ENCODE data around the gene CREBL2. TPM values are rescaled to one million over a fixed set of nuclear protein-coding genes. Genes with fewer than 3 reads are reported as not detected.
A peak's percentile ranks its signal among the peaks of the same experiment; 100 is the strongest.

Gene CREBL2
- total RNA-seq, 1 experiment from 2014 or later, result 17.3 TPM

- peaks cover 12% of the 10 kb centered on the region for H3K4me1 Mint-ChIP-seq
- ChIA-PET CTCF (interaction anchor here (0.6 to 1.0 kb wide), 5 partner anchors 13 to 91 kb away, joined by 3 to 5 read pairs (median 3); no protein-coding TSS in a partner anchor), POLR2A (interaction anchor here (0.6 to 1.1 kb wide), 2 partner anchors 21 to 45 kb away, joined by 3 to 4 read pairs; no protein-coding TSS in a partner anchor)
- H3K27ac Mint-ChIP-seq, result no peak overlapping the region; the same call in 1 of the 2 replicates
- no peaks in the 10 kb centered on the region for H3K27me3 Mint-ChIP-seq (ENCODE audit: low read depth)
- ATAC-seq (peak; percentile 59; the same call in 1 of the 2 replicates), DNase-seq (ENCODE audit: low spot score) (no peak)
- peaks cover 4% of the 10 kb centered on the region for H3K9me3 Mint-ChIP-seq
- no peaks in the 10 kb centered on the region for H3K36me3 Mint-ChIP-seq
- no peak overlapping the region for H3K4me3 Mint-ChIP-seq
- no peak for TF ChIP-seq NFATC4 (CRISPR knock-in tag; IDR thresholded peaks at IDR 0.05)
These were observed 26.4 kb upstream of the CREBL2 start for GRCh38 chr12:12585115-12585863.

GRCh38 chr12:12586879-12587675 is 24.6 kb upstream of the CREBL2 start:
- Mint-ChIP-seq H3K27me3 (ENCODE audit: low read depth) (no peaks in the 10 kb centered on the region), H3K36me3 (no peaks in the 10 kb centered on the region), H3K4me3 (no peak overlapping the region), H3K27ac (no peak overlapping the region), H3K9me3 (peaks cover 4% of the 10 kb centered on the region), H3K4me1 (peaks cover 12% of the 10 kb centered on the region)
- ATAC-seq, result no peak
- ChIA-PET CTCF (interaction anchor here (0.6 kb wide), 1 partner anchor 45 kb away, joined by 3 read pairs; no protein-coding TSS in a partner anchor), POLR2A (no interaction called here)
- no peak for DNase-seq (ENCODE audit: low spot score)
- no peak for TF ChIP-seq ESRRA (CRISPR knock-in tag; IDR thresholded peaks at IDR 0.05; ENCODE audit: borderline replicate concordance)
- no peak for TF ChIP-seq SMAD4 (CRISPR knock-in tag; IDR thresholded peaks at IDR 0.05)
- no peak for TF ChIP-seq FOXJ3 (CRISPR knock-in tag; IDR thresholded peaks at IDR 0.05; ENCODE audit: borderline replicate concordance)
- TF ChIP-seq, protein P1, sequence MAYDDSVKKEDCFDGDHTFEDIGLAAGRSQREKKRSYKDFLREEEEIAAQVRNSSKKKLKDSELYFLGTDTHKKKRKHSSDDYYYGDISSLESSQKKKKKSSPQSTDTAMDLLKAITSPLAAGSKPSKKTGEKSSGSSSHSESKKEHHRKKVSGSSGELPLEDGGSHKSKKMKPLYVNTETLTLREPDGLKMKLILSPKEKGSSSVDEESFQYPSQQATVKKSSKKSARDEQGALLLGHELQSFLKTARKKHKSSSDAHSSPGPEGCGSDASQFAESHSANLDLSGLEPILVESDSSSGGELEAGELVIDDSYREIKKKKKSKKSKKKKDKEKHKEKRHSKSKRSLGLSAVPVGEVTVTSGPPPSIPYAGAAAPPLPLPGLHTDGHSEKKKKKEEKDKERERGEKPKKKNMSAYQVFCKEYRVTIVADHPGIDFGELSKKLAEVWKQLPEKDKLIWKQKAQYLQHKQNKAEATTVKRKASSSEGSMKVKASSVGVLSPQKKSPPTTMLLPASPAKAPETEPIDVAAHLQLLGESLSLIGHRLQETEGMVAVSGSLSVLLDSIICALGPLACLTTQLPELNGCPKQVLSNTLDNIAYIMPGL (CRISPR knock-in tag; IDR thresholded peaks at IDR 0.05), result no peak
- TF ChIP-seq GTF2I (CRISPR knock-in tag; conservative IDR thresholded peaks at IDR 0.05), result no peak
- no peak for TF ChIP-seq AFF4 (CRISPR knock-in tag; IDR thresholded peaks at IDR 0.05; ENCODE audit: borderline replicate concordance)
- TF ChIP-seq PREB (CRISPR knock-in tag; IDR thresholded peaks at IDR 0.05; ENCODE audit: borderline replicate concordance), result no peak
- no peak for TF ChIP-seq ZNF512 (CRISPR knock-in tag; IDR thresholded peaks at IDR 0.05; ENCODE audit: borderline replicate concordance)
- no peak for TF ChIP-seq TCF7 (CRISPR knock-in tag; IDR thresholded peaks at IDR 0.05; ENCODE audit: low read depth)
- TF ChIP-seq PRRX2 (CRISPR knock-in tag; IDR thresholded peaks at IDR 0.05), result no peak
- no peak for TF ChIP-seq JAZF1 (CRISPR knock-in tag; IDR thresholded peaks at IDR 0.05)
